ENCODE measurements around the gene APBA1.

APBA1 gene

GRCh38 chr9:69579760-69580581 is 92.2 kb downstream of the APBA1 start:
- in situ Hi-C loops (cut with MboI; ENCODE audit: low sequenced_read_pairs): no loop called here

GRCh38 chr9:69579032-69579758 is 93.0 kb downstream of the APBA1 start:
- in situ Hi-C loops (cut with MboI; ENCODE audit: low sequenced_read_pairs): no loop called here

GRCh38 chr9:69578026-69578425 is 94.1 kb downstream of the APBA1 start:
- in situ Hi-C loops (cut with MboI; ENCODE audit: low sequenced_read_pairs): no loop called here

- in situ Hi-C loops (cut with MboI; ENCODE audit: low sequenced_read_pairs): no loop called here
Measured at GRCh38 chr9:69577123-69577522, 95.0 kb downstream of the APBA1 start.

- in situ Hi-C loops (cut with MboI; ENCODE audit: low sequenced_read_pairs): no loop called here
Measured at GRCh38 chr9:69574057-69574456, 98.1 kb downstream of the APBA1 start.

GRCh38 chr9:69573651-69574050 is 98.5 kb downstream of the APBA1 start:
- in situ Hi-C loops (cut with MboI; ENCODE audit: low sequenced_read_pairs): no loop called here

GRCh38 chr9:69572611-69573010 is 99.6 kb downstream of the APBA1 start:
- in situ Hi-C loops (cut with MboI; ENCODE audit: low sequenced_read_pairs): no loop called here

- in situ Hi-C loops (cut with MboI; ENCODE audit: low sequenced_read_pairs): no loop called here
Measured at GRCh38 chr9:69571032-69571431, 101.1 kb downstream of the APBA1 start.

- in situ Hi-C loops (cut with MboI; ENCODE audit: low sequenced_read_pairs): no loop called here
Measured at GRCh38 chr9:69569738-69570451, 102.3 kb downstream of the APBA1 start.

GRCh38 chr9:69564557-69564956 is 107.6 kb downstream of the APBA1 start:
- in situ Hi-C loops (cut with MboI; ENCODE audit: low sequenced_read_pairs): no loop called here

- in situ Hi-C loops (cut with MboI; ENCODE audit: low sequenced_read_pairs): no loop called here
Measured at GRCh38 chr9:69559126-69559525, 113.0 kb downstream of the APBA1 start.

GRCh38 chr9:69556707-69557106 is 115.5 kb downstream of the APBA1 start:
- in situ Hi-C loops (cut with MboI; ENCODE audit: low sequenced_read_pairs): no loop called here

- in situ Hi-C loops (cut with MboI; ENCODE audit: low sequenced_read_pairs): no loop called here
Measured at GRCh38 chr9:69555802-69556201, 116.4 kb downstream of the APBA1 start.

GRCh38 chr9:69554945-69555344 is 117.2 kb downstream of the APBA1 start:
- in situ Hi-C loops (cut with MboI; ENCODE audit: low sequenced_read_pairs): no loop called here

- in situ Hi-C loops (cut with MboI; ENCODE audit: low sequenced_read_pairs): no loop called here
Measured at GRCh38 chr9:69549310-69550202, 122.6 kb downstream of the APBA1 start.

GRCh38 chr9:69548681-69549080 is 123.5 kb downstream of the APBA1 start:
- in situ Hi-C loops (cut with MboI; ENCODE audit: low sequenced_read_pairs): no loop called here

- in situ Hi-C loops (cut with MboI; ENCODE audit: low sequenced_read_pairs): no loop called here
Measured at GRCh38 chr9:69546265-69546664, 125.9 kb downstream of the APBA1 start.

- in situ Hi-C loops (cut with MboI; ENCODE audit: low sequenced_read_pairs): no loop called here
Measured at GRCh38 chr9:69542942-69543704, 129.0 kb downstream of the APBA1 start.

GRCh38 chr9:69542058-69542457 is 130.1 kb downstream of the APBA1 start:
- in situ Hi-C loops (cut with MboI; ENCODE audit: low sequenced_read_pairs): no loop called here

GRCh38 chr9:69535911-69536310 is 136.3 kb downstream of the APBA1 start:
- in situ Hi-C loops (cut with MboI; ENCODE audit: low sequenced_read_pairs): no loop called here
